ENCODE measurements around the gene WNT8B.

Gene WNT8B

GRCh38 chr10:100462709-100463108 is at the start of gene WNT8B:
Gene WNT8B, plus strand, starts transcription at chr10:100463009. Its CDS starts 160 bp downstream, at chr10:100463169.
- DNase-seq (ENCODE audit: low read depth) = no peak

GRCh38 chr10:100413173-100413572 is 49.6 kb upstream of the WNT8B start:
- DNase-seq (ENCODE audit: low read depth) = no peak

- no peak for DNase-seq (ENCODE audit: low read depth)
Observed at GRCh38 chr10:100419911-100420449, 42.8 kb upstream of the WNT8B start.

GRCh38 chr10:100427374-100427773 is 35.4 kb upstream of the WNT8B start:
- DNase-seq (ENCODE audit: low read depth) = no peak

- DNase-seq (ENCODE audit: low read depth) = peak; percentile 37
Observed at GRCh38 chr10:100433253-100434240, 29.3 kb upstream of the WNT8B start.

- DNase-seq (ENCODE audit: low read depth) = no peak
Observed at GRCh38 chr10:100436255-100436654, 26.6 kb upstream of the WNT8B start.

GRCh38 chr10:100438674-100439315 is 24.0 kb upstream of the WNT8B start:
- DNase-seq (ENCODE audit: low read depth) = no peak

- no peak for DNase-seq (ENCODE audit: low read depth)
Observed at GRCh38 chr10:100442548-100442947, 20.3 kb upstream of the WNT8B start.

- no peak for DNase-seq (ENCODE audit: low read depth)
Observed at GRCh38 chr10:100446130-100446761, 16.6 kb upstream of the WNT8B start.

- DNase-seq (ENCODE audit: low read depth) = no peak
Observed at GRCh38 chr10:100447663-100448062, 15.1 kb upstream of the WNT8B start.

- no peak for DNase-seq (ENCODE audit: low read depth)
Observed at GRCh38 chr10:100448951-100449350, 13.9 kb upstream of the WNT8B start.

- no peak for DNase-seq (ENCODE audit: low read depth)
Observed at GRCh38 chr10:100468322-100468721, 5.5 kb downstream of the WNT8B start.

GRCh38 chr10:100468978-100469377 is 6.2 kb downstream of the WNT8B start:
- no peak for DNase-seq (ENCODE audit: low read depth)

GRCh38 chr10:100469756-100470155 is 6.9 kb downstream of the WNT8B start:
- no peak for DNase-seq (ENCODE audit: low read depth)

- no peak for DNase-seq (ENCODE audit: low read depth)
Observed at GRCh38 chr10:100470367-100470766, 7.6 kb downstream of the WNT8B start.

- no peak for DNase-seq (ENCODE audit: low read depth)
Observed at GRCh38 chr10:100477970-100478369, 15.2 kb downstream of the WNT8B start.

GRCh38 chr10:100479037-100479436 is 16.2 kb downstream of the WNT8B start:
- DNase-seq (ENCODE audit: low read depth) = no peak

- DNase-seq (ENCODE audit: low read depth) = no peak
Observed at GRCh38 chr10:100480002-100480401, 17.2 kb downstream of the WNT8B start.

- no peak for DNase-seq (ENCODE audit: low read depth)
Observed at GRCh38 chr10:100481462-100482081, 18.8 kb downstream of the WNT8B start.

- no peak for DNase-seq (ENCODE audit: low read depth)
Observed at GRCh38 chr10:100482181-100482833, 19.5 kb downstream of the WNT8B start.

GRCh38 chr10:100482834-100483185 is 20.0 kb downstream of the WNT8B start:
- no peak for DNase-seq (ENCODE audit: low read depth)
